CD4-positive, alpha-beta T cell (primary cell): Measurements from ENCODE around the gene CRYZ. TPM values are rescaled to one million over a fixed set of nuclear protein-coding genes. Genes with fewer than 3 reads are reported as not detected.

Experiments used
- ATAC-seq: fragments of 200-7000 bp; cut with Tn5 transposase; one replicate; pipeline ENCODE4 v1.10.0; 2022; ENCODE audit warnings: mild to moderate bottlenecking; ENCODE audit not compliant: poor library complexity
- CTCF ChIA-PET: fragments of 350-600 bp; sonication (Branson Sonifier 250); formaldehyde crosslinking; loops from one replicate; lab custom pipeline; 2021; ENCODE audit warnings: antibody characterized with exemption, inconsistent platforms; lab: Charles Lee
- POLR2A ChIA-PET: fragments of 350-600 bp; sonication (Branson Sonifier 250); formaldehyde crosslinking; loops from one replicate; lab custom pipeline; 2021; ENCODE audit warnings: antibody characterized with exemption, inconsistent platforms; lab: Charles Lee
- DNase-seq, 14 experiments: peaks; one replicate each; pipeline ENCODE4 v3.0.0-alpha.2; 2013 to 2020; ENCODE audit warnings: mixed read lengths in 2 of 14
- H3K27ac ChIP-seq, 2 donors: one replicate each; pipeline versions ENCODE4 v1.5.1 to v1.7.0; 2013; ENCODE audit warnings: low read length in 2 of 2, low read depth in 1 of 2, mild to moderate bottlenecking in 1 of 2
- H3K27me3 ChIP-seq, 2 experiments: 1 replicate in 1 of 2; 2 replicates in 1 of 2; pipeline versions ENCODE4 v1.6.1 to v1.7.0; 2013; ENCODE audit warnings: low read length in 2 of 2, control low read depth in 1 of 2, mild to moderate bottlenecking in 1 of 2, moderate library complexity in 1 of 2; ENCODE audit not compliant: insufficient read depth in 2 of 2, control insufficient read depth in 1 of 2
- H3K36me3 ChIP-seq: one replicate; pipeline ENCODE4 v1.6.1; 2013; ENCODE audit warnings: low read length, control low read depth; ENCODE audit not compliant: insufficient read depth
- H3K4me1 ChIP-seq: one replicate; pipeline ENCODE4 v1.6.1; 2013; ENCODE audit warnings: low read length, control low read depth; ENCODE audit not compliant: insufficient read depth
- H3K4me3 ChIP-seq: one replicate; pipeline ENCODE4 v1.5.1; 2013; ENCODE audit warnings: mild to moderate bottlenecking, low read length, moderate library complexity
- H3K9me3 ChIP-seq, 2 experiments: 1 replicate in 1 of 2; 2 replicates in 1 of 2; pipeline versions ENCODE4 v1.6.1 to v1.7.0; 2013; ENCODE audit warnings: low read length in 2 of 2, mild to moderate bottlenecking in 2 of 2, control low read depth in 1 of 2, moderate library complexity in 1 of 2; ENCODE audit not compliant: control insufficient read depth in 1 of 2, insufficient read depth in 1 of 2
- H3K27ac Mint-ChIP-seq: one replicate; pipeline ENCODE4 v1.8.0; 2020; ENCODE audit warnings: mixed read lengths
- H3K27me3 Mint-ChIP-seq: one replicate; pipeline ENCODE4 v1.8.0; 2021; ENCODE audit warnings: mixed read lengths
- H3K36me3 Mint-ChIP-seq: one replicate; pipeline ENCODE4 v1.8.0; 2021; ENCODE audit warnings: low read depth, mixed read lengths
- H3K4me1 Mint-ChIP-seq: one replicate; pipeline ENCODE4 v1.8.0; 2021; ENCODE audit warnings: low read depth, mixed read lengths
- H3K4me3 Mint-ChIP-seq: one replicate; pipeline ENCODE4 v1.8.0; 2020; ENCODE audit warnings: mild to moderate bottlenecking, mixed read lengths
- H3K9me3 Mint-ChIP-seq: one replicate; pipeline ENCODE4 v1.8.0; 2020; ENCODE audit warnings: mixed read lengths
- CTCF ChIP-seq: fragments of 200-600 bp; IDR thresholded peaks from one replicate; pipeline ENCODE4 v1.8.0; 2022; ENCODE audit warnings: antibody characterized with exemption, mild to moderate bottlenecking
- intact Hi-C, 2 experiments: fragments of 100-400 bp; cut with DNase I in 1 of 2; cut with micrococcal nuclease in 1 of 2; formaldehyde crosslinking; loops; one replicate each; pipeline versions ENCODE4 v1.15.1 to v1.9.0; 2023 to 2025; cut with DNase I, micrococcal nuclease
- total RNA-seq, 174 experiments: library from RNA in 2 of 174; stranded (reverse) in 2 of 174; gene quantifications; one replicate each; pipeline ENCODE4 v1.2.3 and lab custom pipeline; 2021 to 2026

Gene CRYZ
- total RNA-seq, 2 experiments from 2014 or later: 4.6 to 6.2 TPM

DNA sequence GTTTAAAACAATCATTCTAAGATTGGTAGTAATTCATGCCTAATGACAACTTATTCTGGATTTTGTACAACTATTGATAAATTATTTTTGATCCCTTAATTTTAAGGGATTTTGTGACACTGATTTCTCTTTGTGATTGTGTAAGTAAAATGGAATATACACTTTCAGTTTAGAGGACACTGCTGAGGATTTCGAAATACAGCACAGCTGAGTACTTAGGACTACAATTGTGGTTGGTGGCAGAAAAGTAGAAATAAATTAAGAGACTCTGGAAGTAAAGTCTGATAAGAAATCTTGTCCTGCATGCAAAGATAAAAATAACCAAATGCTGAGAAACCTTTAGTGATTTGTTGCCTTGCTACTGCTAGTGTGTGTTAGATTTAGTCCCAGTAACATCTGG is 40.1 kb upstream of the CRYZ start:
- ATAC-seq (no peak), DNase-seq (no peak)
- no peak for TF ChIP-seq CTCF
- ChIA-PET POLR2A (no interaction called here), CTCF (no interaction called here)
- peaks cover 0 to 11% of the 10 kb centered on the region in 2 experiments for H3K27me3 ChIP-seq
- no peaks in the 10 kb centered on the region for H3K36me3 ChIP-seq
- Mint-ChIP-seq H3K4me1 (no peaks in the 10 kb centered on the region), H3K27me3 (peaks cover 32% of the 10 kb centered on the region), H3K9me3 (no peaks in the 10 kb centered on the region), H3K27ac (no peak overlapping the region), H3K36me3 (no peaks in the 10 kb centered on the region), H3K4me3 (no peak overlapping the region)
- no peak overlapping the region for H3K4me3 ChIP-seq
- no peaks in the 10 kb centered on the region for H3K4me1 ChIP-seq
- intact Hi-C loops: loop anchor here in 1 of 2 experiments (5.0 kb wide), 2 partner anchors 429 to 1379 kb away; no protein-coding TSS in a partner anchor
- no peak overlapping the region for H3K27ac ChIP-seq
- no peaks in the 10 kb centered on the region for H3K9me3 ChIP-seq

DNA sequence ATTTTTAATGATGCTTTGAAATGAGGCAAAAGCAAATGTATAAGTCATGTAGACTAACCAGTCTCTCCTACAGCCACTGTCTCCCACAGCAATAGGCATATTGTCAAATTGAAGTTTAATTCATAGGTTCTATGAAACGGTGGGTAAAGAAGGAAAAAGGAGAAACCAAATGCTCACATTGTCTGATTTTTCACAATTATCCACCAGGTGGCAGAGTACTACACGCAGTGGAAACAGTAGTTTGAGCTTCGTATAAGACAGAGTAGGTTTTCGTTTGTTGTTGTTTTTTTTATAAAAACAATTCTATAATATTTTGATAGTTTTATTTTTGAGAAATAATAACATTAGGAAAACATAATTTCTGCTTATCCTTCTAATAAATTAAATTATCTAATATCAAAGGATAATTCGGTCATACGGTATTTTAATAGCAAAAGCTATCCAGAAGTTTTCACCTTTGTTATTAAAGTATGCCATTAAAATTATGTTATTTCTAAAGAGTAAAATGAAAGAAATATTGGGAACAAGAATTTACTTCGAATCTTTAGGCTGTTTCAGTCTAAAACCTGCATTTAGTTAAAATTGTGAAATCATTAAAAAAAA is 39.2 kb upstream of the CRYZ start:
- TF ChIP-seq CTCF: peak; percentile 82
- intact Hi-C loops: loop anchor here in 1 of 2 experiments (5.0 kb wide), 2 partner anchors 430 to 1380 kb away; no protein-coding TSS in a partner anchor
- Mint-ChIP-seq H3K9me3 (no peaks in the 10 kb centered on the region), H3K4me3 (no peak overlapping the region), H3K36me3 (no peaks in the 10 kb centered on the region), H3K27ac (no peak overlapping the region), H3K4me1 (no peaks in the 10 kb centered on the region), H3K27me3 (peaks cover 29% of the 10 kb centered on the region)
- no peaks in the 10 kb centered on the region for H3K36me3 ChIP-seq
- H3K9me3 ChIP-seq: no peaks in the 10 kb centered on the region
- no peak overlapping the region for H3K27ac ChIP-seq
- H3K4me3 ChIP-seq: no peak overlapping the region
- POLR2A ChIA-PET: no interaction called here
- no peaks in the 10 kb centered on the region for H3K4me1 ChIP-seq
- peak in 3 of 14 experiments; percentile 31 to 43 (median 41) for DNase-seq
- peak; percentile 49 for ATAC-seq
- H3K27me3 ChIP-seq: peaks cover 0 to 11% of the 10 kb centered on the region in 2 experiments
- CTCF ChIA-PET: interaction anchor here (0.8 to 1.3 kb wide), 3 partner anchors 14 to 41 kb away, joined by 3 to 6 read pairs (median 3); no protein-coding TSS in a partner anchor

DNA sequence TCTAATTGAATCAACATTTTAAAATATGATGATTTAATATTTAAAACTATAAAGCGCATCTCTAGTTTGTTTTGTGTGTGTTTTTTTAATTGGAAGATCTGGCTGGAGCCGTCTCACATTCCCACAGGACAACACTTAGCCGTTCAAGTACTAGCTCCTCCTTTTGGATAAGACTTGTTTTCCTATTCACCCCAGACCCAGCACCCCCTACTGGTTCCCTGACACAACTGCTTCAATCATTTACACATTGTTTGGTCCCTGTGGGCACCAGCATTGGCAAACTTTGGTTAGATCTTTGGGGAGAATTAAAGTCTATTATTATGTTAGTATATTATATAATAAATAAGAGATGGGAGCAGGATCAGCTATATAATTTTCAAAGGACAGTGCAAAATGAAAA is 34.6 kb upstream of the CRYZ start:
- Histone ChIP-seq H3K4me1 (no peaks in the 10 kb centered on the region), H3K27me3 (no peaks in the 10 kb centered on the region), H3K27ac (no peak overlapping the region), H3K9me3 (no peaks in the 10 kb centered on the region), H3K4me3 (no peak overlapping the region), H3K36me3 (peaks cover 15% of the 10 kb centered on the region)
- H3K27me3 Mint-ChIP-seq: peaks cover 5% of the 10 kb centered on the region
- H3K27ac Mint-ChIP-seq: no peak overlapping the region
- no peaks in the 10 kb centered on the region for H3K4me1 Mint-ChIP-seq
- CTCF ChIA-PET: no interaction called here
- ATAC-seq (no peak), DNase-seq (no peak)
- TF ChIP-seq CTCF: no peak
- intact Hi-C loops: no loop called here
- H3K9me3 Mint-ChIP-seq: no peaks in the 10 kb centered on the region
- POLR2A ChIA-PET: no interaction called here
- H3K4me3 Mint-ChIP-seq: no peak overlapping the region
- H3K36me3 Mint-ChIP-seq: peaks cover 23% of the 10 kb centered on the region
